CD4-positive, alpha-beta T cell treated with Interleukin-15 for 4 hours (primary cell): ENCODE measurements around the gene EFL1.
"Not testable (repeated sequence)": the region's sequence is repeated elsewhere in the genome, so short reads cannot be mapped to it uniquely, and the experiment has no call there.

Experiments used
- DNase-seq: peaks from one replicate; pipeline ENCODE4 v3.0.0-alpha.2; 2020; ENCODE audit warnings: low spot score

EFL1 gene

GRCh38 chr15:82262422-82263026, at the start of gene EFL1, which contains the start of gene SAXO2:
Gene EFL1, minus strand, starts transcription at chr15:82262734. Its CDS starts 956 bp downstream, at chr15:82261778.
Gene SAXO2, plus strand, starts transcription at chr15:82262818. Its CDS starts 62 bp downstream, at chr15:82262880.
- DNase-seq: peak; percentile 89

GRCh38 chr15:82311321-82311720, 48.8 kb upstream of the EFL1 start:
- DNase-seq: not testable (repeated sequence)

GRCh38 chr15:82309802-82310201, 47.3 kb upstream of the EFL1 start:
- DNase-seq: no peak

GRCh38 chr15:82307714-82308081, 45.2 kb upstream of the EFL1 start:
- no peak for DNase-seq

- no peak for DNase-seq
Measured at GRCh38 chr15:82306791-82307713, 44.5 kb upstream of the EFL1 start.

GRCh38 chr15:82305621-82306048, 43.1 kb upstream of the EFL1 start:
- DNase-seq: no peak

- DNase-seq: no peak
Measured at GRCh38 chr15:82304778-82305090, 42.2 kb upstream of the EFL1 start.

- DNase-seq: no peak
Measured at GRCh38 chr15:82303956-82304777, 41.6 kb upstream of the EFL1 start.

- DNase-seq: no peak
Measured at GRCh38 chr15:82301296-82302016, 38.9 kb upstream of the EFL1 start.

- DNase-seq: no peak
Measured at GRCh38 chr15:82300883-82301282, 38.3 kb upstream of the EFL1 start.

- not testable (repeated sequence) for DNase-seq
Measured at GRCh38 chr15:82300326-82300725, 37.8 kb upstream of the EFL1 start.

GRCh38 chr15:82299511-82299914, 37.0 kb upstream of the EFL1 start:
- not testable (repeated sequence) for DNase-seq

- DNase-seq: peak; percentile 53
Measured at GRCh38 chr15:82298520-82298919, 36.0 kb upstream of the EFL1 start.

- no peak for DNase-seq
Measured at GRCh38 chr15:82298032-82298431, 35.5 kb upstream of the EFL1 start.

GRCh38 chr15:82297546-82297945, 35.0 kb upstream of the EFL1 start:
- DNase-seq: no peak

GRCh38 chr15:82294061-82294690, 31.6 kb upstream of the EFL1 start:
- no peak for DNase-seq

GRCh38 chr15:82292271-82292670, 29.7 kb upstream of the EFL1 start:
- DNase-seq: no peak

- DNase-seq: not testable (repeated sequence)
Measured at GRCh38 chr15:82288202-82288601, 25.7 kb upstream of the EFL1 start.

- peak; percentile 23 for DNase-seq
Measured at GRCh38 chr15:82286475-82286874, 23.9 kb upstream of the EFL1 start.

- DNase-seq: not testable (repeated sequence)
Measured at GRCh38 chr15:82284381-82284780, 21.8 kb upstream of the EFL1 start.

- DNase-seq: not testable (repeated sequence)
Measured at GRCh38 chr15:82282386-82282785, 19.9 kb upstream of the EFL1 start.
